MM.1S (cell line): ENCODE data around the gene NCR3LG1.

Source experiments
- CTCF ChIP-seq: fragments of 300-600 bp; sonication (generic); IDR thresholded peaks from 2 replicates; pipeline ENCODE4 v1.5.1; 2016; ENCODE audit warnings: antibody characterized with exemption, low read length, mixed read lengths
- EZH2 ChIP-seq: fragments of 300-600 bp; sonication (generic); optimal IDR thresholded peaks from 2 replicates; pipeline ENCODE3; 2017; ENCODE audit warnings: low read depth, mild to moderate bottlenecking, antibody characterized with exemption, low read length, mixed read lengths
- EZH2phosphoT487 ChIP-seq: fragments of 300-600 bp; sonication (generic); IDR thresholded peaks from 2 replicates; pipeline ENCODE4 v1.6.1; 2018; ENCODE audit warnings: antibody characterized with exemption, low read length

GRCh38 chr11:17410606-17411379 is 59.2 kb downstream of the NCR3LG1 start:
- TF ChIP-seq CTCF (no peak), EZH2 (no peak), EZH2phosphoT487 (no peak)
